SKM-1 (cell line): ENCODE results near the gene HMCES.
"Not testable (repeated sequence)": the region's sequence is repeated elsewhere in the genome, so short reads cannot be mapped to it uniquely, and the experiment has no call there.

ENCODE experiments used
- DNase-seq: peaks from one replicate; lab custom pipeline; 2025; ENCODE audit not compliant: unreplicated experiment; lab: John Stamatoyannopoulos, UW

The HMCES gene

GRCh38 chr3:129257609-129258008 is 21.1 kb upstream of the HMCES start:
- no peak for DNase-seq

GRCh38 chr3:129259612-129260477 is 18.8 kb upstream of the HMCES start:
- DNase-seq: no peak

- DNase-seq: no peak
Observed at GRCh38 chr3:129260606-129261005, 18.1 kb upstream of the HMCES start.

- DNase-seq: no peak
Observed at GRCh38 chr3:129261894-129262293, 16.8 kb upstream of the HMCES start.

GRCh38 chr3:129263161-129263910 is 15.3 kb upstream of the HMCES start:
- DNase-seq: no peak

DNA sequence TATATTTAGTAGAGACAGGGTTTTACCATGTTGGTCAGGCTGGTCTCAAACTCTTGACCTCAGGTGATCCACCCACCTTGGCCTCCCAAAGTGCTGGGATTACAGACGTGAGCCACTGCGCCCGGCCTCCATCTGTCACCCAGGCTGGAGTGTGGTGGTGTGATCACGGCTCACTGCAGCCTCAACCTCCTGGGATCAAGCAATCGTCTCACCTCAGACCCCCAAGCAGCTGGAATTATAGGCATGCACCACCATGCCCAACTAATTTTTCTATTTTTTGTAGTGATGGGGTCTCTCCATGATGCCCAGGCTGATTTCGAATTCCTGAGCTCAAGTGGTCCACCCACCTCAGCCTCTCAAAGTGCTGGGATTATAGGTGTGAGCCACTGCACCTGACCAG is 13.7 kb upstream of the HMCES start:
- DNase-seq: not testable (repeated sequence)

DNA sequence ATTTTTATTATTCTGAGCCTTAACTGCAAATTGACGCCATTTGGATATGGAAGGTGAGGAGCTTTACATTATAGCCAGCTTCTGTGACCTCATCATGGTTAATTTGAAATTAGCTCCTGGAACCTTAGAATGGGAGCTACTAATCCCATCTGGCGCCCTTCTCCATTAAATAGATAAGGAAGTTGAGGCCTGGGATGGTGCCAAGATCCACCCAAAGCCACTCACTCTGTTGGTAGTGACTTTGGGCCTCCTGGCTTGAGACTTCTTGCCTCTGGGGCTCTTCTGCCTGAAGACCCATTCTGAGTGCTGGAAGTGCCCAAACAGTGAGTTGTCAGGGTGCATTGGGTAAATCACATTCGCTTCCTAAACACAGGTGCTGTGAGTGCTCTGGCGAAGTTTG is 12.0 kb upstream of the HMCES start:
- no peak for DNase-seq

GRCh38 chr3:129268396-129268795 is 10.3 kb upstream of the HMCES start:
- DNase-seq: no peak

- DNase-seq: no peak
Observed at GRCh38 chr3:129271674-129272073, 7.0 kb upstream of the HMCES start.

DNA sequence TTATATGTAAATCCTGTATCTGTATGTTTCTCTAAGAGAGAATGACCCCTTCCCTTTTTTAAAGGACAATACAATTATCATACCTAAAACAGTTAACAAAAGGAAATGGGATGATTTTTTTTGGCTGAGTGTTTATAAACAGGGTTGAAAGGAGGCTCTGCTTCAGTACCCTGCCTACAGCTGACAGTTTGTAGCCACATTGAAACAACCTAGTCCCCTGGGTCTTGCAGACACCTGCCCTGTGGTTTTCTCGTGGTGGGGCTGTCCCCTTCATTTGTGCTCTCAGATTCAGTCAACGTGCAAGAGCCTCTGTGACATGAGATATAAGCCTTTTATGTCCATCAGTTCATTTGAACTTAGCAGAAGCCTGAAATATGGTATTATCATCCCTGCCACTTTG is 2.3 kb upstream of the HMCES start:
- DNase-seq: no peak

- DNase-seq: no peak
Observed at GRCh38 chr3:129277829-129278271, 820 bp upstream of the HMCES start.

- no peak for DNase-seq
Observed at GRCh38 chr3:129278966-129279906, 566 bp downstream of the HMCES start.

DNA sequence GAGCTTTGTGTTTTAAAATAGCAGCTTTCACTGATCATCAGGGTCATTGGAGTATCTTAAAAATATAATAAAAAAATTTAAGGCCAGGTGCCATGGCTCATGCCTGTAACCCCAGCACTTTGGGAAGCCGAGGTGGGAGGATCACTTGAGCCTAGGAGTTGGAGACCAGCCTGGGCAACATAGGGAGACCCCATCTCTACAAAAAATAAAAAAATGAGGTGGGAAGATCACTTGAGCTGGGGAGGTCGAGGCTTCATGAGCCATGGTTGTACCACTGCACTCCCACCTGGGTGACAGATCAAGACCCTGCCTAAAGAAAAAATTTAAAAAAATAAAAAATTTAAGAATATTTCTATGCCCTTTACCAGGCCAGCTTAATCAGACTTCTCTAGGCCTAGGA is 1.5 kb downstream of the HMCES start:
- DNase-seq: no peak

DNA sequence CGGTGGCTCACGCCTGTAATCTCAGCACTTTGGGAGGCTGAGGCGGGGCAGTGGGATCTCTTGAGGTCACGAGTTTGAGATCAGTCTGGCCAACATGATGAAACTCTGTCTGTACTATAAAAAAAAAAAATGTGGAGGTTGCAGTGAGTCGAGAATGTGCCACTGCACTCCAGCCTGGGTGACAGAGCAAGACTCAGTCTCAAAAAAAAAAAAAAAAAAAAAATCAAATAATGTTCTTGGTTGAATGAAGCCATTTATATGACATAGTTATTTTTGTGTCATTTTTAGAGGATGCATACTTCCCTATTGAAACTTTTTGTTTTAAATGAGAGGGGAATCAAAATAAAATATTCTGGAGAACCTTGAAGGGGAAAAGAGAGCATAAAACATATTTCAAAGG is 3.1 kb downstream of the HMCES start:
- no peak for DNase-seq

- no peak for DNase-seq
Observed at GRCh38 chr3:129282727-129283327, 4.2 kb downstream of the HMCES start.

- DNase-seq: no peak
Observed at GRCh38 chr3:129286081-129286480, 7.4 kb downstream of the HMCES start.

- DNase-seq: no peak
Observed at GRCh38 chr3:129288446-129288845, 9.8 kb downstream of the HMCES start.

GRCh38 chr3:129289201-129289921 is 10.7 kb downstream of the HMCES start:
- no peak for DNase-seq

DNA sequence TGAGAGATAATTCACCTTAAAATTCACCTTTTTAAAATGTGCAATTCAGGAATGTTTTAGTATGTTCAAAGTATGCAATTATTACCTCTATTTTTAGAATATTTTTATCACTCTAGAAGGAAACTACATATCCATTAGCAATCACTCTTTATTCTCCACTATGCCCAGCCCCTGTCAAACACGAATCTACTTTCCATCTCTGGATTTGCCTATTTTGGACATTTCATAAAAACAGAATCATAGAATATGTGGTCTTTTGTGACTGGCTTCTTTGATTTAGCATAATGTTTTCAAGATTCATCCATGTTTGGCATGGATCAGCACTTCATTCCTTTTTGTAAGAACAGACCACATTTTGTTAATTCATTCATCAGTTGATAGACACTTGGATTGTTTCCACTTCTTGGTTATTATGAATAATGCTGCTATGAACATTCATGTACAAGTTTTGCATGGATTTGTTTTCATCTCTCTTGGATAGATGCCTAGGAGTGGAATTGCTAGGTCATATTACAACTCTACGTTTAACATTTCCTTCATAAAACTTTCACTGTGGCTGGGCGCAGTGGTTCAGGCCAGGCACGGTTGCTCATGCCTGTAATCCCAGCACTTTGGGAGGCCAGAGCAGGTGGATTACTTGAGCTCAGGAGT is 12.7 kb downstream of the HMCES start:
- no peak for DNase-seq

- no peak for DNase-seq
Observed at GRCh38 chr3:129295286-129295685, 16.6 kb downstream of the HMCES start.
